HPDE6-E6E7 (cell line): Measurements from ENCODE around the gene PRR36.
"Not testable (repeated sequence)": the region's sequence is repeated elsewhere in the genome, so short reads cannot be mapped to it uniquely, and the experiment has no call there.

ENCODE experiments used
- DNase-seq: peaks from one replicate; pipeline ENCODE4 v3.0.0; 2011; ENCODE audit warnings: missing footprints; ENCODE audit errors: extremely low spot score

The PRR36 gene

DNA sequence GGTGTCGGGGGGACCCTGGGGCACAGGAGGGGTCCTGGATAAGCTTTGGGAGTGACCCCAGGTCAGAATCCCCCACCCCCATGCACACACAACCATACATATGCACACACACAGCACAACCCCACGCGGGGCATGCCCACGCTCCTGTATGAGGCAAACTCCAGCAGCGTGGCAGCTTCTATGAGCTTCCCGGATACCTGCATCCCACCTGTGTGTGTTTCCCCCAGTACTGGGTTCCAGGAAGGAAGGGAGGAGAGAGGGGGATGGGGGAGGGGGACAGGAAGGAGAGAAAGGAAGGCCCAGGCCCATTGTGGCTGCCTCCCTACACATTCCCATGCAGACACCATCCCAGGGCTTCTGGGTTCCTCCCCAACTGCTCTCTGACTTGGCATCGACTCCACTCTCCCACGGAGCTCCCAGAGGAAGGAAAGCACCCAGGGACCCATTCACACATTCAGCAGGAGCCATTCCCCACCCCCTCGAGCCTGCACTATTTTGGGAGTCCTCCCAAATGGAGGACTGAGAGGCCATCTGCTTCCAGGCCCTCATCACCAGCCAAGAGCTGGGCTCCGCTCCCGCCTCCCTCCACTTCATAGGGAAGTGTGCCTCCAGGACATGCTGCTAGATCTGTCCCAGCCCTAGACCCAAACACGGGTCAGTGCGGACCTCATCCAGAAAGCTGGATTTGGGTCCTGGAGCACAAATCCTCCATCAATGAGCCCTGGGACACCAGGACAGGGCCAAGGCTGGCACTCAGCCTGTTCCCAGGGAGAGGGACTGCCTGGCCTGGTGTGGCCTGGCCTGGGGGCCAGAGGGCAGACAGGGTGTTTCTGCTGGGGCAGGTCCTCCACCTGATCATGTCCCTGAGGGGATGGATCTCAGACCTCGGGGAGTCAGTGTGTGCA is 13.2 kb downstream of the PRR36 start:
- no peak for DNase-seq

DNA sequence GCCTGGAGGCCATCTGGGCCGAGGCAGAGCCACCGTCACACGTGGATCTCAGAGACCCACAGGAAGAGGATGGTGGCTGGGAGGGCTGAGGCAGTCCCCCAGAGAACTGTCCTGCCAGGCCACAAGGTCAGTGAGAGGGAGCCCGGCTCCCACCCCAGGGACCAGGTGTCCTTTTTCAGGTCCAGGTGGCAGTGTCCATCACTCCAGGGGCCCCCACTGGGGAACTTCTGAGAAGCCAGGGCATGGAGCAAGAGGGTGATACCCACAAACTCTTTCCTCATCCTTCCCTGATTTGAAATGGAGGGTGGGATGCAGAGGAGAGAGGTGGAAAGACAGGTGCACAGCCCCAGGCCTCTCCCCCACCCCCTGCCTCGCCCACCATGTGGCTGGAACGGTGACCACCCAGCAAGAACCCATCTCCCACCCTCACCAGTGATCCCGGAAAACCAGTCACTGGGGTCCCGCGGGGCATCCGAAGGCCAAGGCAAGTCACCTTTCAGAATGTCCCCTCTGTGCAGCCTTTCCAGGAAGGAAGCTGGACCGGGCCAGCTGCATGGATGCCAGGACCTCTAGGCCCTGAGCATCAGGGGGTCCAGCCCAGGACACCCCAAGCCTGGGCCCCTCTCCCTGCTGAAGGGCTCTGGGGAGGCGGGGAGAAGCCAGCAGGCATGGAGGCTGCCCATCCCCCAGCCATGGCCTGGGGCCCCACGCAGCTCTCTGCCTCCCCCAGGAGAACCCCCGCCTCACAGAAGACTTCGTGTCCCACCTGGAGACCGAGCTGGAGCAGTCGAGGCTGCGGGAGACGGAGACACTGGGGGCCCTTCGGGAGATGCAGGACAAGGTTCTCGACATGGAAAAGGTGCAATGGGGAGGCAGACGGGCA is 14.1 kb downstream of the PRR36 start:
- DNase-seq, result no peak

DNA sequence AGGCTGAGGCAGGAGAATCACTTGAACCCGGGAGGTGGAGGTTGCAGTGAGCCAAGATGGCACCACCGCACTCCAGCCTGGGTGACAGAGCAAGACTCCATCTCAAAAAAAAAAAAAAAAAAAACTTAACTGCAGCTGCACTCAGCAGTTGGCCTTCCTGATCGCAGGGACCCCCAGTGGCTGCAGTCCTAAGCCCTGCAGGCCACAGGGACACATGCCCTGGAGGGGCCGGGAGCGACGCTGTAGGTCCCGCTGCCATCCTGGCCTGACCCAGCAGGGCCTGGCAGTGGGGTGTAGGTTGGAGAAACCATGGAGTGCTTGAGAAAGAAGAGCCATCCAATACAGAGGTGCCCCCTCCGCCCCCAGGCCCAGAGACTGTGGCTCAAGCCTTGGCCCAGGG is 15.1 kb downstream of the PRR36 start:
- not testable (repeated sequence) for DNase-seq

DNA sequence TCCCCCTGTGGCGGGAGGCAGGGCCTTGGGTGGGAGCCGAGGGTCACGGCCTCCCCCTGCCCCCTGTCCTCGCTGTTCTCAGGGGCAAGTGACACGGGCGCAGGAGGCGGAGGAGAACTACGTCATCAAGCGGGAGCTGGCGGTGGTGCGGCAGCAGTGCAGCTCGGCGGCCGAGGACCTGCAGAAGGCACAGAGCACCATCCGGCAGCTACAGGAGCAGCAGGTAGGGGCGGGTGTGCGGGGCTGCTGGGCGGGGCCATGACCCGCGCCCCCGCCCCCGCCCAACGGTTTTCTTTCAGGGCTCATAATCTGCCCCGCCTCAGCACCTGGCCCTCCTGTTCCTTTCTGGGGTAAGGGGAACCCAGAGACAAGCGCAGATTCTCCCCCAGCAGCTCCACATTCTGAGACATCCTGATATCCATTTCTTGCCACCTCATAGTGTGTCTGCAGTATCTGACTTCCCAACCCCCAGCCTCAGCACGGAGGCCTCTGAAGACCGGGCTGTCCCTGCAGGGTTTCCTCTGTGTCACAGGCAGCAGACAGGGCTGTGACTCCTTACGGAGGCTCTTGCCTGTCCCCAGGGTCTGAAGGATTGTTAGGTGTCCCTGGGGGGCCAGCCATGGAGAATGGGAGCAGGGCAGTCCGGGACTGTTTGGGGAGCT is 15.9 kb downstream of the PRR36 start:
- DNase-seq, result no peak

DNA sequence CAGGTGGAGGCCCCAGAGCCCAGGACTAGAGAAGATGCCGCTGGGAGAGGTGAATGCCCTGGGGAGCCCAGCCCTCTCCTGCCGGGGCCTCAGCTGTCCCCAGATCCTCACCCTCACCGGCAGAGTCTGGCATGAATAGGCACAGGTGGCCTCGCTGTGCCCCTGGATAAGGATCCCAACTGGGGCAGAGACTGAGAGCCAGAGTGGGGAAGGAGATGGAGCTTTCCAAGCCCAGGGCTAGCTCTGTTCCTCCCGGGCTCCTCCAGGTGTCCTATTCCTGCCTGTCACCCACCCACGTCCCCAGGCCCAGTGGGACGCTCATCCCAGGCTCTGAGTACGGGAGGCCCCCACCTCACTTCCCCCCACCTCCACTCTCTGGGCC is 16.5 kb downstream of the PRR36 start:
- DNase-seq, result no peak

DNA sequence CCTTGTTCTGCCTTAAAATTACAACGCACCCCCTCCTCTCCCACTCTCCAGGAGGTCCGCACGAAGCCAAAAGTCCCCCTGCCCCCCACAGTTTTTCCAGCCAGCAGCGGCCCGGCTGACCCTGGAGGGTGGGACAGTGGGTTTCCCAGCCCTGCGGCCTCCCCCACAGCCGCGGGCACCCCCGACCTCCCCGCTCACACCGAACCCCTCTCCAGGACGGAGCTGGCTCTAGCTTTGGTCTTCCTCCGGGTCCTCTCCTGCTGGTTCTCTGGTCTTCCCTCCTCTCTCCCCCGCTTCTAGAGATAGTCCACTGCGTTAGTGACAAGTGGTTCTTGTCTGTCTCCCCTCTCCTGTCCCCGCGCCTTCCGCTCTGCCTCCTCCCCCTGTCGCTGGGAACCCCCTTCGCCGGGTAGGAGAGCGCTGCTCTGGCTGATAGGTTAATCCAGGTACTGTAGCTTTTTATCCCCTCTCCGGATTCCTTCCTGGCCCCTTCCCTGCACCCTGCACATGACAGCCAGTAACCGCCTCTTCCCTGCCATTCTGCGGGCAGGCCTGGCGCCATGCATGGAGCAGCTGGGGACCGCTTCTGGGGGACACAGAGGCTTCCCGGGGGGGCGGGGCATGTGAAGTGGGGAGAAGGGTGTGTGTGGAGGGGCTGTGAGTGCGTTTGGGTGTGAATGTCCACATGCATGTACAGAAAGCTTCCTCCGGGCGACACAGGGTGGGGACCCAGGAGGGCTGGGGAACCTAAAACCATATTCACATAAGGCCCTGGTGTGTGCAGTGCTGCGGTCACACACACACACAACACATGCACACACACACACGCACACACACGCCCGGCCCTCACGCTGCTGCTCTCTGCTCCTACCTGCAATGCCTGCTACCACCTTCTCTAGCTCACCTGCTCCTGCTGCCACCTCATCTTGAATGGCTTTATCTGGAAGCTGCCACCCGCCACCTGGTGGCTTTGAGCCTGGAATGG is 17.2 kb downstream of the PRR36 start:
- no peak for DNase-seq

DNA sequence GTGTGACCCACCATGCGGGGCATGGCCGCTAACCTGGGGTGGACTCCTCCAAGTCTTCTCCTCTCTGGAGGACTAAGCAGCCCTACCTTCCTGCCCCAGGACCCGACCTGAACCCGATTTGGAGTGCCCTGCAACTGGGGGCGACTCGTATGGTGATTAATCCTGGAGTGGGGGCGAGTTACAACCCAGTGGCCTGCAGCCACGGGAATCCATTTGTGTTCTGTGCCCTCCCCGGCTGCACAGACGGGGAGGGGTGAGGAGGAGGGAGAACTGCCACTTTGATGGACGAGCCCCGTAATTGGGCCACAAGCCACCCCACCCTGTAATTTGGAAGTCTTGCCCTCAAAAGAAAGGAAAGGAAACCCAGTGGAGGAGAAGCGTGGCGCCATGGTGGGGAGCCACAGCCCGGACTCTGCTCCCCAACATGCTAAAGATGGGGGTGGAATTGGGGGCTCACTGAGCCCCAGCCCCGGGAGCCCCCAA is 18.0 kb downstream of the PRR36 start:
- DNase-seq, result no peak

DNA sequence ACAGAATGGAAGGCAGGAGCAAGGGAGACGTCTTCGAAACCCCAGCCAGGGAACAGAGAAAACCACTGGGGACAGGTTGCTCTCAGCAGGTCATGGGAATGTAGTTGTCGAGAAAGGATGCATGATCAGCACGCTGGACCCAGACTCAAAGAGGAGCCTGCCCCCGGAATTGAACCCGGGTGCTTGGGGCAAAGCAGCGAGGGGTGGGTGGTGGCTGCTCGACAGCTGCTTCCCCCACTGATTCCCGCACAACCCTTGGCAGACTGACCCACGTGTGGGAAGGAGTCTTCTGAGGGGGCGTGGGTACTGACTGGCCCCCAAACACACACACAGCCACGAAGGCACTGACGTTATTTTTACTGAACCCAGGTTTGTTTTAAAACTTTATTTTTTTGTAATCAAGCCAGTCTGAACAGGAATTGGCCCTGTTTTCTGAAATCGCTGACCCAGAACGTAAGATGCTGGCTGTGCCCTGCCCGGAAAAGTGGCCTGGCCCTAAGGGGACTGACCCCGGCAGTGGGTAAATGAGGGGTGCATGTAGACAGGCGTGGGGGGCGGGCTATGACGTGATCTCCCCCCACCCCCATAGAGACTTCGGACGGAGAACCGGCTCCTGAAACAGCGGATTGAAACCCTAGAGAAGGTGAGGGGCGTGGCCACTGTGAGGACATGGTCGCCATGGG is 18.6 kb downstream of the PRR36 start:
- DNase-seq, result no peak

DNA sequence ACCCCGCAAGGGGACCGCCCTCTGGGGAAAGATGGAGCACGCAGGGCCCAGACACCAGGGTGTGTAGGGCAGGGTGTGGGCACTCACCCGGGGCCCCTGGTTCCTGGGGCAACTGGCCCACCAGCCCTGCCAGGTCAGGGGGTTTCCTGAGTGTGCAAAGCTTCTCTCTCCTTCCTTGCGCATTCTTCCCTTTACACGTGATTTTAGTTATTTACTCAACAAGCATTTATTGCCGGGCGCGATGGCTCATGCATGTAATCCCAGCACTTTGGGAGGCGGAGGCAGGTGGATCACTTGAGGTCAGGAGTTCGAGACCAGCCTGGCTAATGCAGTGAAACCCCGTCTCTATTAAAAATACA is 20.4 kb downstream of the PRR36 start:
- DNase-seq, result no peak

DNA sequence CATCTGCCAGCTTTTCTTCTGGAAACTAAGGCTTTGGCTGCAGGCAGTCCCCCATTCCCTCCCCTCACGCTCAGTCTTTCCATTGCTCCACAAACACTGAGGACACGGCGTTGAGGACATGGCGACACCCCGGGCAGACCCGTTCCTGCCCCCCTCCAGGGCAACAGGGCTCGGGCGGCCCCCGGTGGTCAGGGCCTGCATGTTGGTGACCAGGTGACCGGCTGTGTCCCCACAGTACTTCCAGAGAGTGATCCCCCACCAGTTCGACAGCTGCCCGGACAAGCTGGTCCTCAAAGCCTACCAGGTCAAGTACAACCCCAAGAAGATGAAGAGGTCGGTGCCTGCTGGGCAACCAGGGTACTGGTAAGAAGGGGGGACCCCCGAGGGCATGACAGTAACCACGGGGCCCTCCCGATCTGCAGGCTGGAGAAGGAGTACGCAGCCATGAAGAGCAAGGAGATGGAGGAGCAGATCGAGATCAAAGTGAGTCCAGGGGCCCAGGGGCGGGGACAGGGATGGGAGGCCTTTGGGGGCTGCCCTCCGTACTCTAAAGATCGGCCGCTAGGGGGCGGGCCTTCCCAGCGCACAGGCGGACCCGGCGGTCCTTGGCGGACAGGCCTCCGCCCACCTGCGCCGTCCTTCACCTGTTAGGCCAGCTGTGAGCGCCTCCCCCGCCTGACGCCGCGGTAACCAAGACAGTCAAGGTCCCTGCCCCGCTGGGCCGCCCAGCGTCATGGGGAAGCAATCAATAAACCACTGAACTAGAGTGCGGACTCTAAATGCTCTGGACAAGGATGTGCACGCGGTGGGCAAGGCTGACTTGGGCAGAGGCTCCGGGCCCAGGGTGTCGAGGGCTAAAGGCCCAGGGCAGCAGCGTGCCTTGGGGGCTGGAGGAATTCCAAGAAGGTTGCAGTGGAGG is 21.1 kb downstream of the PRR36 start:
- DNase-seq, result peak; percentile 77

DNA sequence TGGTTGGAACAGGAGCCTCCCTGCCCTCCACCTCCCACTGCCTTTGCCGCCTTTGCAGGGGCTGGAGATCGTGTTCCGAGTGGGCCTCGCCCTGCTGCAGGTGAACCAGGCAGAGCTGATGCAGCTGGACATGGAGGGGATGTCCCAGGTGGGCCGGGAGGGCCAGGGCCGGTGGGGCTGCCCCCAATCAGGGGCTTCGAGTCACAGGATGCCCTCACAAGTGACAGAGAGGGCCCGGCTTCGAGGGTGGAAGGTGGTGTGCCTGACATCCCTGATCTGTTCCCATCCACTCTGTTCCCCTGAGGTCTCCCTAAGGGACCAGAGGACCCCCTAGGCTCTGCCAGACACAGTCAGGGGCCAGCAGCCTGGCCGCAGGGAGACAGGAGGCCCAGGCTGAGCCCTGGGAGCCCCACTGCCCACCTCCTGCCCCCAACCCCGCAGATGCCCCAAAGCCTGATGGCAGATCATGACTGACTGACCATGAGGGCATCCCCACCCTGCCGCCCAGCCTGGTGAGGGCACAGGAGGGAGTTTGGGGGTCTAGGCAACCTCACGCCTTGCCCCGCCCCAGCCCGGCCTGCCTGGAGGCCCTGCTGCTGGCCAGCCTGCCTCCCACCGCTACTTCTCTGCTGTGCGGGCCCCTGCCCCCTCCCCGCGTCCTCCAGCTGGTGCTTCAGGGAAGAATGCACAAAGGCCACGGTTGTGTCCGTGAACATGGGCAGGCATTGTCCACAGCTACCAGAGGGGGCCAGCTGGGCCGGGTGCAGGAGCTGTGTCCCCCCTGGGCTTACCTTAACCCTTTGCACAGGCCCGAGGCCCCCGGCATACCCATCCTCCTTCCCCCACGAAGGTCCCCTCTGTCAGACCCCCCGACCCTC is 22.3 kb downstream of the PRR36 start:
- DNase-seq, result no peak

DNA sequence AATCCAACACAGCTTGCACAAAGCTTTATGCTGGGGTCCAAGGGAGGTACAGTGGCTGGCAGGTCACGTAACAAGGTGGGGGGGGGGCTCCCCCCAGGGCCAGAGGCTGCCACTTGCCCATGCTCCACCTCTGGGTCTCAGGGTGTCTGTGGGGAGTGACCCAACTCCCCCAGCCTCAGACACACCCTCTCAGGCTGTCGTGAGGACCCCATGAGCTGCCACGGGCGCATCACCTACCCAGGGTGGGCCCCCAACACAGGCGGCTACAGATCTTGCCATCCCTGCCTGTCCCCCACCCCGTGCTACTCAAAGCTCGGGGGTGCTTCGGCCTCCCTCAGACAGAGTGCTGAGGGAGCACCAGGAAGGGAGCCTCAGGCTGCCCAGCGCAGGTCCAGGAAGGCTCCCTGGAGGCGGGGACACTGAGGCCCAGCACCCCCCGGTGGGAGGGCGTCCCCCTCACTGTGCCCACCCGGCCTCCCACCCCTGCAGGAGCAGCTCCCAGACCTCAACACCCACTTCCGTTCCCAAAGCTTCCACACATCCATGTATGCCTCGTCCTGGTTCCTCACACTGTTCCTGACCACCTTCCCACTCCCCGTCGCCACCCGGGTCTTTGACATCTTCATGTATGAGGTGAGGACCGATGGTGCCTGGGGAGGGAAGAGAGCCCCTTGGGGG is 23.1 kb downstream of the PRR36 start:
- no peak for DNase-seq

DNA sequence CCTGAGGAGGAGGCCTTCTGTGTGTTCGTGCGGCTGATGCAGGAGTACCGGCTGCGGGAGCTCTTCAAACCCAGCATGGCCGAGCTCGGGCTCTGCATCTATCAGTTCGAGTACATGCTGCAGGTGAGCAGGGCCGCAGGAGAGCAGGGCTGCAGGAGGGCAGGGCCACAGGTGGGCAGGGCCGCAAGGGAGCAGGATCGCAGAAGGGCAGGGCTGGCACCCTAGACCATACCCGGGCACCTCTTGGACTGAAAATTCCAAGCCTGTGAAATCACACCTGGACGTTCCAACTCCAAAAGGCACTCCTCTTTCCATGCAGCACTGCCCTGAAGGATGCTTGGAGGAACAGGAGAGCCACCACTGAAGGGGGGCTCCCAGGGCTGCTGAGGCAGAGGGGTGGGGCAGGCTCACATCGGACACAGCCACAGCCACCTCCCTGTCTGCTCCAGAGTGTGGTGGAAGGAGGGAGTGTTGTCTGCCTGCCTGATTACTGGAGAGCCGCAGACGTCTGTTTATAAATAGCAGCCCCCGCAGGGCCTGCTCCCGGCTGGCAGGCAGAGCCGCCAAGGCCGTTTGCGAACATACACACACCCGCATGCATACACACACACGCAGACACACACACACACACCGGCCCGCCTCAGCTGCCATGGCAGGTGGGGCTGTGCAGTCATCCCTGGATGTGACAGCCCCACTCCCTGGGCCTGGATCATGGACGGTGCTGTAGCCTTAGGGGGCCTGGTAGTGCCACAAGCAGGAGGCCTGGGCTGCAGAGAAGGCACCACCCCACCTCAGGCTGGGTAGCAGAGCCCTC is 24.0 kb downstream of the PRR36 start:
- peak; percentile 49 for DNase-seq

DNA sequence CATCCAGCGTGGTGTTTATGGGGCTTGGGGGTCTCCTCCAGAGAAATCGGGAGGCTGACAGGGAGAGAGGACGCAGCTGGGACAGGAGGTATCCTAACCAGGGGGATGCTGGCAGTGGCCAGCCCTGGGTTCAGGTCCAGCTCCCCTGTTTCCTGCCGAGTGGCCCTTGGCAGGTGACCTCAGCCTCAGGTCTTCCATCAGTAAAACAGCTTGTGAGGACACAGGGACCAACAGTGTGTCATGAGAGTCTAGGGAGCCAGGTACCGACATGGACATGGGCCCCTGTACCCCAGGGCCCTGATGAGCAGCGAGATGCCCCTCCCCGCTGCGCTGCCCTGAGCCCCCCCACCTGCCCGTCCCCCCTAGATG is 24.6 kb downstream of the PRR36 start:
- DNase-seq, result no peak

DNA sequence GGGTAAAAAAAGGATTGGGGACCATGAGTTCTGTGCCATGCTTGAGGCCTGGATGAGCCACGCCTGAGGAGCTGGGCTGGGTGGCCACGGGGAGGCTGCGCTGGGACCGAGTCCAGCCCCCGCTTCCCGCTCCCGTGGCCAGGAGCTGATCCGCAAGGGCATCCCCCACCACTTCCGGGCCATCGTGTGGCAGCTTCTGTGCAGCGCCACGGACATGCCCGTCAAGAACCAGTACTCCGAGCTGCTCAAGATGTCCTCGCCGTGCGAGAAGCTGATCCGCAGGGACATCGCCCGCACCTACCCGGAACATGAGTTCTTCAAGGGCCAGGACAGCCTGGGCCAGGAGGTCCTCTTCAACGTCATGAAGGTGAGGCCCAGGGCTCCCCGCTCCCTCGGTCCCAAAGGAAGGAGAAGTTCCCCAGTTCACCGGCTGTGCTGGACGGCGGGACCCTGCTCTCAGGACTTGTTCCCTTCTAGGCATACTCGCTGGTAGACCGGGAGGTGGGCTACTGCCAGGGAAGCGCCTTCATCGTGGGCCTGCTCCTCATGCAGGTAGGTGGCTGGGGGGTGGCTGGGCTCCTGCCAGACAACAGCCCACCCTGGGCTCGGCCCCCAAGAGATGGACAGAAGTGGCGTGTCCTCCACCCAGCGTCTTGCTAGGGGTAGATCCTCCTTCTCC is 25.3 kb downstream of the PRR36 start:
- DNase-seq, result no peak

DNA sequence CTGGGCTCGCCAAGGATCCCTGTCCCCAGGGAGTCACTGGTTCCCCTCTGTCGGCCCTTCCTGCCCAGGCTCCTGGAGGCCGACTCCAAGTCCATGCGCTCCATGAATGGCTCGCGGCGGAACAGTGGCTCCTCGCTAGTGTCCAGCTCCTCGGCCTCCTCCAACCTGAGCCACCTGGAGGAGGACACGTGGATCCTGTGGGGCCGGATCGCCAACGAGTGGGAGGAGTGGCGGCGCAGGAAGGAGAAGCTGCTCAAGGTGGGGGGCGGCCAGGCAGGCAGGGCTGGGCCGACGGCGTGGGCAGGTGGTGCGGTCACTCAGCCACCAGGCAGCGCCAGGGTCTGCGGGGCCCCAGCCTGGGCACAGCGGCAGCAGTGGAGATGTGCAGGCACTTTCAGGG is 26.5 kb downstream of the PRR36 start:
- no peak for DNase-seq
